ENCODE results near the gene RETN.
A peak's percentile ranks its signal among the peaks of the same experiment; 100 is the strongest.

The RETN gene, protein sequence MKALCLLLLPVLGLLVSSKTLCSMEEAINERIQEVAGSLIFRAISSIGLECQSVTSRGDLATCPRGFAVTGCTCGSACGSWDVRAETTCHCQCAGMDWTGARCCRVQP

DNA sequence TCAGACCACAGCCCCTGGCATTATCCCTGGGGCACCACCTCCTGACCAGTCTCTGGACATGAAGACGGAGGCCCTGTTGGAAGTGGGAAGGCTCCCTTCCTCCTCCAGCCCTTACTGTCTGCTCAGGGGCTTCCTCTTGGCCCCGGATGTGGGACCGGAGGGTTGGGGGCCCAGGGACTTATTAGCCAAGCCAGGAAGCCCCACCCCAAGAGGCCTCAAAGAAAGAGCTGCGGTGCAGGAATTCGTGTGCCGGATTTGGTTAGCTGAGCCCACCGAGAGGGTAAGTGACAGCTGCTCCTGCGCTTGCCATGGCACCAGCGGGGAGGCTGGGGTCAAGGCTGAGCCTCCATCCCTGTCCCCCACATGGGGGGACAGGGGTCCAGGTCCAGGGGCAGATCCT is at the start of gene RETN:
Gene RETN, plus strand, starts transcription at position 208 of the 400 bp plus-strand sequence. CDS start 278 bp downstream, outside the sequence.
- no peak for DNase-seq

DNA sequence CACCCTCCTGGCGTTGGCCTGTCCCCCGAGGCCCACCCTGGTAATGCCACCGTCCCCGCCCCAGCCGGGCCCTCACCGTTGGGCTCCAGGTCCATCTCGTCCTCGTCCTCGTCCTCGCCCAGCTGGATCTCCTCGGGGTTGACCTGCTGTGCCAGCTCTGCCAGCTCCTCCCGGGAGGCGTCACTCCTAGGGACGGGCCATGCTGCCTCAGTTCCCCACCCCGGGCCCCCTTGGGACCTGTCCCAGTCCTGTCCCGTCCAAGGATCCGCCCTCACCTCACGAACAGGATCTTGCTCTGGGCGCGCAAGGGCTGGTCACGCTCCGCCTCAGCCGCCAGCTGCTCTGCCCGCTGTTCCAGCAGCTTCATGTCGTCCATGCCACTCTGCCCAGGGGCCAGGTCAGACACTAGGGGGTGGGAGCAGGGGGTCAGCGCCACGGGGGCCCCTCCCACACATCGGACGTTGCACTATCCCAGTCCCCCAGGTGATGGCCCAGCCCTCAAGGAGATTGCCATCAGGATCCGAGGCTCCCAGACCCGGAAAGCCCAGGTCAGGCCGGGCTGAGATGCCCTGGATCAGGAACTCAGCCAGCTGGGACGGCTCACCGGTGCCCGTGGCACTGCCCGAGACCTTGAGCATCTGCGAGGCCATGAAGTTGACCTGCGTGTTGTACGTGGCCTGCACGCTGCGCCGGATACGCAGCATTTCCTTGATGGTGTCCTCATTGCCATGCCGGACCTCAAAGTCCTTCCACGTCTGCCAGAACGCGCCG is 49.0 kb upstream of the RETN start:
- DNase-seq: no peak

DNA sequence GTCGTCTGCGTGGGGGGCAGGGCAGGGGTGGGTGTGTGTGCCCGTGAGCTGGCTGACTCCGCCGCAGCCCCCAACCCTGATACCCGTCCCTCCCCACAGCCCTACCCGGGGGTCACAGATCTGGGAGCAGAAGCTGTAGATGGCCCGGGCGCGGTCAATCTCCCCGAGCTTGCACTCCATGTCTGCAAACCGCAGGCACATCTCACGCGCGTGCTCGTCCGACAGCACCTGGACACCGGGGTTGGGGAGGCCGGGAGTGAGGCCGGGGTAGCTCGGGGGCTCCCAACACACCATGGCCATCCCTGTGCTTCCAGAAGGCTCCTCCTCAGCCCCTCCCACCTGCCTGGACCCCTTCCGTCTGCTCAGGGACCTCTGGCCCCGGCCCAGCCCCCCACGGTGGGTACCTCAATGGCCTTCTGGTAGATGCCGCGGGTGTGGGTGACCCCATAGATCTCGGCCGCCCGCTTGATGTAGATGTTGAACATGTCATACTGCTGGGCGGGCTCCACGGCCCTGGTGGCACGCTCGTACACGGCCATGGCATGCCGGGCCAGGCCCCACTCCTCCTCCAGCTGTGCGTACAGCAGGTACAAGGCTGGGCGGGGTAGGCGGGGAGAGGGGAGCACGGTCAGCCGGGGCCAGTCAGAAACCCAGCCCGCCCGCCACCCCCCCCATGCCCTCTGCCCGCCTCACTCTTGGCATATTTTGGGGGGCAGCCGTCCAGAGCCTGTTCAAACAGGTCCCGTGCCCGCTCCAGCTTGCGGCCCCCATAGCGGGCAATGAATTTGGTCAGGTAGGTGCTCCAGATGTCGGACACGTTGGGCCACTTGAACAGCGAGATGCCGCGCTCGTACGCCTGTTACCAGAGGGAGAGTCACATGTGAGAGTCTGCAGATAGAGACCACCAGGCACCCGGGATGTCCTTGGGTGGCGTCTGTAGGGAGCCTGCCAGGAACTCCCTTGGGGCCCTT is 48.1 kb upstream of the RETN start:
- no peak for DNase-seq

DNA sequence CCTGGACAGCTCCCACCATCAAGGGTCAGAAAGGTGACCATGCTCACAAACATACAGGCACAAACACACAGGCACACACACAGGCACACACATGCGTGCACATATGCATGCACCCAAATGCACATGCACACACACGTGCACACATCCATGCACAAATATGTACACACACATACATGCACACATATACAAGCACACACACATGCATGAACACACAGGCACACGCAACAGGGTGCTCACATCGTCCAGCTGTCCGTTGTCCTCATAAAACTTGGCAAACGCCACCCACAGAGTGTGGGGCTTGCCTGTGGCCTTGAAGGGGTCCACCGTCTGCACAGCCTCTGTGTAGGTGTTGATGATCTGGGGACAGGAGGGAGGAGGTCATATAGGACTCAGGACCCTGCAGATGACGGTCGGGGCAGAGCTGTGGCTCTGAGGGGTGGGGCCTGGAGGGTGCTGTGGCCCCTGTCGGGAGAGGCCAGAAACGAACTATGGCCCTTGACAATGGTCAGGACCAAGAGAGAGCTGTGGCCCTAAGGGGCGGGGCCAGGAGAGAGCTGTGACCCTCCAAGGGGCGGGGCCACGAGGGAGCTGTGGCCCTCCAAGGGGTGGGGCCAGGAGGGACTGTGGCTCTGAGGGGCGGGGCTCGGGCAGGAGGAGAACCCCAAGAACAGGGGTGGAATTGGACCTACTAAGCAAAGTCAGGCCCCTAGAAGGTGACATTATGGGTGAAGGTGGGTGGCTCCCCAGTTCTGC is 45.7 kb upstream of the RETN start:
- no peak for DNase-seq

DNA sequence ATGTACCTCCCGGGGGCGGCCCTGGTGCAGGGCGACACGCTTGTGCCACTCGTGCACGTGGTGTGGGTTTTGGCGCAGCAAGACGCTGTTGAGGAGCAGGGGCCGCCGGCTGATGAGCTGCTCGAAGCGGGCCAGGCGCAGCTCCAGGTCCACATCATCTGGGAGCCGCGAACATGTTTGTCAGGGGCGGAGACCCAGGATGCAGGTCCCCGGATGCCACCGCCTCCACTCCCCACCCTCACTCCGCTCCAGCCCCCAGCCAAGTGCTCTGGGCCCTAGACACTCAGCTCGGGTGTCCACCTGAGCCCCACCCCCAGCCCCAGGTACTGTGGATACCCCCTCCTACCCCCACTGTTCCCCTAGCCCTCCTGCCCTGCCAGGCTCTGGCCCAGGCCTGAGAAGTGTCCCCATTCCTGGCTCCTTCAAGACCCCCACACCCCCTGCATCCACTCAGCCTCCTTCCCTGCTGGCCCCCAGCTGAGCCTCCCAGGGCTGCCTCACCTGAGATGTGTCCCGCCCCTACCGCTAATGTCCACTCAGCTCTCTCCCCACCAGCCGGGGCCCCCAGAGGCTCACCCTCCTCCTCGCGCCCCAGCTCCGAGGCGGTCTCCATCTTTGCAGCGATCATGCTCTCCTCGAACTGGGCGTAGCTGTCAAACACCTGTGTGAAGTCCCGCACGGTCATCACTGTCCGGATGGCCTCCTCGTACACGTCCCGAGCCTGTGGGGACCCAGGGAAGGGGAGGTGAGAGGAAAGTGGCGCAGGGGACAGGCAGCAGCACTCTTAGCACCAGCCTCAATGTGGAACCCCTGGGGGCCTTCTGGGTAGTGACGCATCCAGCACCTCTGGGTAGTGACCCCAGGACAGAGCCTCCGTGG is 44.9 kb upstream of the RETN start:
- DNase-seq: no peak

DNA sequence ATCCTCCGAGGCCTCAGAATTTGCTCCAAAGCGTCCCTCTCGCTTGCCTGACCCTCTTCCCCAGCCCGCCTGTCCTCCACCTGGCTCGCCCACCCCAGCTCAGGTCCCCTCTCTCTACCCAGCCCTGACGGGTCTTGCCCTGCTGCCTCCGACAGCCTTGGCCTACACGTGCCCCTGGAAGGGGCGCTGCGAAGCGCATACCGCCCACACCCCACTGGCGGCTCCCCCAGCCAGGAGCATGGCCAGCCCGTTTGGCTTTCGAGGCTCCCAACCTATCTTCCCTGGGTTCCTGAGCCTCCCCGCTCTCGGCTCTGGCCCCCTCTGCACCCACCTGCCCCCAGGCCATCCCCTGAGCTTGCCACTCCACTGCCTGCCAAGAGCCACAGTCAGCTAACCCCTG is 44.0 kb upstream of the RETN start:
- no peak for DNase-seq

DNA sequence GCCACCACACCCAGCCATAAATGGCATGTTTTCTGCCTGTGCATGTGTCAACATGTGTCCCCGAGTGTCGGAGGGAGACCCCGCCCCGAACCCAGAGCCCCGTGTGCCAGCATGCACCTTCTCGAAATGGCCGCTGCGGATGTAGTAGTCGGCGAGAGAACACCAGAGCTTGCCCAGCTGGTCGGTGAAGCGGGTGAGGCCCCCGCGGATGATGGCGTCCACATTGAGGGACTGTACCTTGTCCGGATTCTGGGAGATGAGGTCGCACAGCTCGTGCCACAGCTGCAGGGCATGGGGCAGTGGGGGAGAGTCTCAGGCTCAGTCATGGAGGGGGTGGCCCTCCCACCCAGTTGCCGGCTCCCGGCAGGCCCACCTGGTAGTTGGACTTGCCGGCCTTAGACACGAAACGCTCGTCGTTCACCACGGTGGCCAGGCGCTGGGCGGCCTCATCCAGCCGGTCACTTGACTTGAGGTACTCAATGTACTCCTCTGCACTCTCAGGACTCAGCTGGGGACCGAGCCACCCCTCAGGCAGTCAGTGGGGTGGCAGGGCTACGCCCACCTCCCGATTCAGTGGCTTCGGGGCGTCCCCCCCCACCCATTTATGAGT is 43.0 kb upstream of the RETN start:
- no peak for DNase-seq

DNA sequence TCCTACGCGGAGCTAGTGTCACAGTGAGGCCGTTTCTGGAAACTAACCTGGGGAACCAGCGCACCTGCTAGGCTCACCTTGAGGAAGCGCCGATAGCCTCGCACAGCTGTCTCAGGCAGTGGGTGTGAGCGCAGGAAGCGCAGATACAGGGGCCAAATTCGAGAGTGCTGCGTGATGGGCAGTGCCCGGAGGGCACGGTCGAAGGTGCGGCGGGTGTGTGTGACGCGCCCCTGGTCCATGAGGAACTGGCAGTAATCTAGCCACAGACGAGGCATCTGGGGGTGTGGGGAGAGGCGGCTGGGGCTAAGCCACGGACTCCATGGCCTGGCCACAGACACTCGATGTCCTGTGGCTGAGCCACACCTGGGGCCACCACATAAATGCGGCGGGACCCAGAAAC is 41.7 kb upstream of the RETN start:
- no peak for DNase-seq

DNA sequence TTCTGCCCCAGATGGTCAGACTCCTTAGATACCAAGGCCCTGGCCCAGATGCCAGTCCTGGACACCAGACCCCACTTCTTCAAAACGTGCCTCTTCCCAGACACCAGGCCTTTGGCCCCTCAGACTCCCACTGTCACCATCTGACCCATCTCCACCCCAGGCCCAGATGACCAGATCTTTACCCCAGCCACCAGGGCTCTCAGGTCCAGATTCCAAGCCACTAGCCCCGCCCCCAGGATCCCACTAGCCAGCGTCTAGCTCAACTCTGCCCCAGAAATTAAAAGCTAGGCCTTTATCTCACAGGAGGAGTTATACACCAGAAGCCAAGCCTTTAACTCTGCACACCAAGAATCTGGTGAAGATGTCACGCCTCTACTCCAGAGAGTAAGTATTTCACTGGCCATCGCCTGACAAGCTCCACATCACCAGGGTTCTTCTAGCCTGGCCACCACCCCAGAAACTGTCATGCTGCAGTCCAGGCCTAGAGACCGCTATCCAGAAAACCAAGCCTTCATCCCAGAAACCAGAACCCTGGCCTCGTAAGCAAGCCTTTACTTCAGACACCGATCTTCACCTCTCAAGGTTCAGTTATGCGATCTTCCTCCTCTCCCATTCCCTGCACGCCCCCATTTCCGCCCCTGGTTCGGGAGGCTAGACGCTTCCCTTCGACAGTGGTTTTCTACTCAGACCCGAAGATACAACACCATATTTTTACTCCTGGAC is 40.1 kb upstream of the RETN start:
- no peak for DNase-seq

DNA sequence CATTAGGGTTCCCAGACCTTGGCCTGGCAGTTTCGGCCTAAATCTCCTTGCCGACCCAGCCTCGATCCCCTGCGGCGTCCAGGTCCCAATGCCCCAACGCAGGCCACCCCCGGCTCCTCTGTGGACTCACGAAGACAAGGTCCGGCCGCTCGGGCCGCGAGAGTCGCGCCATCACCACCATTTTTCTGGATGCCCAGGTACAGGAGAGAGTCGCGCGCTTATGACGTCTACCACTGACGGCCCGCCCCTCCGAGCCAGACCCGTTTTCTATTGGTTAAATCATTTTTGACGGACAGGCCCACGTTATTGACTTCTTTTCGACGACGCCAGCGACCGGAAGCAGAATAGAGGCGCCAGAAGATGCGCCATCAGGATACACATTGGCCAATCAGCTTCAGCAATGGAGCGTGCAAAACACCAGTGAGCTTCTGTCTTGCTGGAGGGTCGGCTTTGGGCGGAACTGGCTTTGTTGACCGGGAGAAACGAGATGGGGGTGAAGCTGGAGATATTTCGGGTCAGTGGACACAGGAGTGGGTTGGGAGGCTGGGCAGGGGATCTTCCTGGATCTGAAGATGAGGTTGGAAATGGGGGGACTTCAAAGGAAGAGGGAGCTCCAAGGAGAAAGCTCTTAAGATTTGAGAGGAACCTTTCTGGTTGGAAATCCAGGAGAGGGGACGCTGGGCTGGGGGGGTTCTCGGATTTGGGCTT is 39.3 kb upstream of the RETN start, which contains the start of the genes PET100 and XAB2:
Gene PET100, plus strand, starts transcription at position 447 of the 708 bp plus-strand sequence. Its CDS starts 41 bp downstream, at position 488.
Gene XAB2, minus strand, starts transcription at position 199 of the 708 bp plus-strand sequence. Its CDS starts 18 bp downstream, at position 181.
- DNase-seq: peak; percentile 99

DNA sequence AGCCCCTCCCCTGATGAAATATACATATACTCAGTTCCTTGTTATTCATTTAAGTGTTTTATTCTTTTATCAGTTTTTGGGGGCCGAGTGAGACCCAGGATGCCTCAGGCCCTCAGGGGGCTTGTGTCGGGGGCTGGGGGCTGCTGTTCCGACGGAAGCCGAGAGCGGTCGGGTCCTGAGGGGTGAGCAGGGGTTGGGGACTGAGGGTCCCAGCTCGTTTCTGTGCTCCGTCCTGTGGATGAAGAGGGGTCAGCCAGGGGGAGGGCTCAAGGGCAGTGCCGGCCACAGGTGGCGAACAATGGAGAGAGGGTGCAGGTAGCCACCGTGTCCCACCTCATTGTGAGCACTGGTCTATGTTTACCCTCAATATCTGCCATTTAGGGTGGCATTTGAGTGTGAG is 37.3 kb upstream of the RETN start:
- no peak for DNase-seq

DNA sequence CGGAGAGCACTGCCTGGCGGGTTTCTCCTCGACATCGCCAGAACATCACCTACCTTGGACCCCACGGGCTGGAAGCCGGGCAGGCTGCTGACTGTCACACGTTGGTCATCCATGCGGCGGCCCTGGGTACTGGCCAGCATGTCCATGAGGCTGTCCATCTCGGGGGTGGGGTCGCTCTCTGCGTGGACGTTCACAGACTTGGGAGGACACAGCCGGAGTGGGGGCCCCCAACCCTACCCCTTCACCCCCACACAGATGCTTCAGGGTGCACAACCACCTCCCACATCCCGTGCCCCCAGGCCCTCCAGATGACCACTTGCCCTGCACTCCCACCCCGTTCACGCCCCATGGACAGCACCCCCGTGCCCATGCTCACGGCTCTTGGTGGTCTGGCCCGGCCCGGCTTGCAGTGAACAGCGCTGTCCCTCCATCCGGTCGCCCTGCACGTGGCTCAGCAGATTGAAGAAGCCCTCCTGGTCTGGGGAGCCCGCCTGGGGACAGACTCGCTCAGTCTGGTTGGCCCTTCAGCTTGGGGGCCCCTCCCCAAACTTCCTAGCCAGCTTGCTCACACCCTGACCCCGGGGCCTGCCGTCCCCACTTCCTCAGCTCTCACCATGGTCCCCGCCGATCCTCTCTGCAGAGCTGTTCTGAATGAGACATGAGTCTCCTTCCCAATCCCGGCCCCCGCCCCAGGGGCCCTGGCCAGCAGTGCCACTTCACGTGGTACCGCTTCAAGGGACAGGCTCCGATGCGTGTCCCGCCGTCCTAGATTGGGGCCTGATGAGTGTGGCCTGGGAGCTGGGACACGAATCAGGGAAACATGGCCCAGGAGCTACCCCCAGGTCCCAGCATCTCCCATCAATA is 36.3 kb upstream of the RETN start:
- DNase-seq: no peak

DNA sequence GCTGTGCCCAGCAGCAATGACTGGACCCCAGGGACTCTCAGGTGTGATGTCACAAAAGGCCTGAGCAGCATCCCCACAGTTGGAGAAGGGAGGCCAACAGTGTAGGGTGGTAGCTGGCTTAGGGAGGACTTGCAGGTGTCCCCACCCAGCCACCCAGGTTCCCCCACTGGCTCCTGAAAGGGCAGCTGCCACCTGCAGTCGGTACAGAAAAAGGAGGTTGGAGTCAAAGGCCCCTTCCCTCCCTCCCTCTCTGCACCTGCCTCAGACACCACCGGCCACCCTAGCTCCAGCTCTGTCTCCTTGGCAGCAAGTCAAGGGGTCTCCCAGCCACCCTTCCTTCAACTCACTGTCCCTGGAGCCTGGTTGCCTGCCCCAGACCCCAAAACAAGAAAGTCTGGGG is 35.2 kb upstream of the RETN start, which contains the start of gene PCP2:
Gene PCP2, minus strand, starts transcription at position 22 of the 400 bp plus-strand sequence. CDS start 262 bp downstream, outside the sequence.
- DNase-seq: no peak

DNA sequence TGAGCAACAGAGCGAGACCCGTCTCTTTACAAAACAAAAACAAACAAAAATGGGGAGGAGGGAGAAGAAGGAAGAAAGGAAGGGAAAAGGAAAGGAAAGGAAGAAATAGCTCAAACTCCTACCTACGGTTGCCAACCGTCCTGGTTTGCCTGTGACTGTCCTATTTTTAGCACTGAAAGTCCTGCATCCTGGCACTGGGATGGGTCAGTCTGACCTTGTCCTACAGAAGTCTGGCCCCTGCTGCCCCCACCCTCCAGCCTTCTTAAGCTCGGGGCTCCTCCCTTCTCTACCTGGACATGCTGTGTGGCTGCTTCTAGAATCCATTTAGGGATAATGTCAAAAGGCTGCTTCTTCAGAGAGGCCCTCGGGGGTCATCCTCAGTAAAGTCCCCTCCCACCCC is 33.2 kb upstream of the RETN start:
- no peak for DNase-seq

DNA sequence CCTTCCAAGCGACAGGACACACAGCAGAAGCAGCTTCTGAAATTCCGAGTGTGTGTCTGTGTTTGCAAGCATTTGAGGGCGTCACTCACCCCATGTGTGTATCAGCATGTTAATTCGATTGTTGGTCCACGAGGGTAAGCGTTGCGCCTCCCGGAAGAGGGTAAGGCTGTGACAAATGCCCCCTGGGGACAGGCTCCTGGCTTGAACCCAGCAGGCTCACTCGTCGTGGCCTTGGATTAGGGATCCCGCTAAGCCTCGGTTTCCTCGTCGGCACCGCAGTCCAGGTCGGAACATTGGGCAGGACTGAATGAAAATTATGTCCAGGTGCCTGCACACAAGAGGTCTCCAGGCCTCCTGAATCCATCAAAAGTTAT is 32.5 kb upstream of the RETN start:
- no peak for DNase-seq

DNA sequence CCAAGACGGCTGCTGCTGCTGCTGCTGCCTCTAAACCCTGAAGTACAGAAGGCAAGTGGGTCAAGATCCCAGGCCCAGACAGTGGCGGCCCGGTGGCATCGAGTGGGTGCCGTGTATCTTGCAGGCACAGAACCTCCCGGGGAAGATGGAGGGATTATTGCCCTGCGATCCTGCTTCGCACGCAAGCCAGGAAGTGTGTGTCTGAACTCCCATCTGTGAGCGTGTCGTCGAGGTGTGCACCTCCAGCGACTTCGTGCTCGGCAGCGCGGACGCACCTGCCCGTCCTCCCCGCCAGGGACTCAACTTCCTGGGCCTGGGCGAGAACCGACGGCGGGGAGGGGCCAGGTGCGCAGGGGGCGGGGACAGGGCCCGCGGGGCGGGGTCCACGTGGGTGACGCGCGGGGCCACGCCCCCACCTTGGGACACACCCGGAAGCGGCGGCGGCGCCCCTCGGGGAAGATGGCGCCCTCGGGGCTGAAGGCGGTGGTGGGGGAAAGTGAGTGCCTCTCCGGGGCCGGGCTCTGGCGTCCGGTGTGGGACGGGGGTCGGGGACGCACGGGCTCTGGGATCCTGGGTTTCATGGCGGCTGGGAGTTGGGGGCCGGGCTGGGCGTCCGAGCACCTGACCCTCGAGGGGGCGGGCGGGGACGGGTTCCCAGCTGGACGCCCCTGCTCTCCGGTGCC is 32.0 kb upstream of the RETN start, which contains the start of gene STXBP2:
Gene STXBP2, plus strand, starts transcription at position 420 of the 683 bp plus-strand sequence. Its CDS starts 40 bp downstream, at position 460.
- DNase-seq: peak; percentile 89

DNA sequence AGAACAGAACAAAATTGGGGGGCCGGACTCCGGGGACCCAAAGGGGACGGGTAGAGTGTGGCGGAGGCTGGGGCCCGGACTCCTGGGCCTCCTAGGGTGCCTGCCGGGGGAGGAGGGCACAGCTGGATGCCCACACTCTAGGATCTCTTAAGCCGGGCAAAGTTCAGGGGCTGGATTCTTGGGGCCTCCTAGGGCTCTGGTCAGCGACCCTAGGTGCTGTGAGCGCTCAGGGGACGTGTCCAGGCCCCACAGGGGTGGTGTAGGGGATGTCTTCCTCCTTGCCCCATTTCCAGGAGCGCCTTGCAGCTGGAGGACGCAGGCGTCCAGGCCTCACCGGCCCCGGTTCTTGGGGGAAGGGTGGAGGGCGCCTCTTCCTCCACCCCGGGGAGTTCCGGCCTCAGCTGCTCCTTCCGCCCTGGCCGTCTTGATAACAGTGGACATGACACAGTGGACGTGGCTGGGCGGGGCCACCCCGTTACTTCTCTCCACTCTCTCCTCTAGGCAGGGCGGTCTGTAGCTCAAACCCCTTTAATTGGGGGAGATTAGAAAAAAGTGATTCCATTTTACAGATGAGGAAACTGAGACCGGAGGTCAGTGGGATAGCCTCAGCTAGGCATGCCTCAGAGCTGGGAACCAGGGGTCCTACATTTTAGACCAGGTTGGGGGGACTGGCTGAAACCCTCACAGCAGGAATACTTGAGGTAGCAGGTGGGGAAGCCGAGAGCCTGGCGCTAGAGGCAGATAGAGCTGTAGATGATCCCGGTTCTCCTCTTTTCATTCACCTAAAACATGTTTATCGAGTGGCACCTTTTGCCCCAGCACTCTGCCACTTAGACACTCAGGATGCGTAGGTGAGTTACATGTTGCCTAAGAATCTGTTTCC is 31.2 kb upstream of the RETN start:
- DNase-seq: peak; percentile 73
